NCI-H345 treated with DMSO at 0.1 percent for 48 hours (cell line): ENCODE measurements around the gene LY86.

Experiments
- DNase-seq: peaks from one replicate; lab custom pipeline; 2025; ENCODE audit not compliant: unreplicated experiment; lab: John Stamatoyannopoulos, UW

The LY86 gene

GRCh38 chr6:6700407-6701270, 112.1 kb downstream of the LY86 start:
- DNase-seq, result no peak

DNA sequence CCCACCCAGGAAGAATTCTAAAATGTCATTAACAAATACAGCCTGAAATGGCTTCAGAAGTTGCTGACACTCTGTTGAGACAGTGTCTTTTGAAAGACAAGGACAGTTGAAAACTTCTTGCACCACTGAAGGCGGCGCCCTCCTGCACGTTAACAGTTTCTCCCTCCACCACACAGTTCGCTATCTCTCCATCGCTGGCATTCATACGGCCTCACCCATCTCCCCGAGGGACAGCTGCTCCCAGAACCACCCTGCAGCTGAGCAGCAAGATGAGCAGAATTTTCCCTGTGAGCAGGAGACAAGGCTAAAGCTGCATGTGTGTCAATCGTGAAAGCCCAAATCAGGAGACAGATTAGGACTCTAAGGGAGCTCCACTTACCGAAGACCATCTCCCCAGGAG, 113.3 kb downstream of the LY86 start:
- no peak for DNase-seq

DNA sequence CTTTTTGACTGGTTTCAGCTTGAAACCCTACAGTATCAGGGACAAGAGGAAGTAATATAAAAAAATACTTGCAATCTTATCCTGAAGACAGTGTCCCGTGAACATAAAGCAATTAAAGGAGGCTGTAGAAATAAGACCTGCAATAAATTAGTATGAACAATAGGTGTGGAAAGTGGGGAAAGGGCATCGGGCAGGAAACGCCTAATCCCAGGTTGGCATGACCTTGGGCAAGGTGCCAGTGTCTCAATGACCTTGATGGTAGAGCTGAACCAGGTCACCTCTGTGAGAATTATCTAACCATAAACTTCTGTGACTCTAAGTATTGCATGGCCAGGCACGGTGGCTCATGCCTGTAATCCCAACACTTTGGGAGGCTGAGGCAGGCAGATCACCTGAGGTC, 115.2 kb downstream of the LY86 start:
- DNase-seq, result no peak
